Measurements from ENCODE around the gene LIN37. TPM values are rescaled to one million over a fixed set of nuclear protein-coding genes. Genes with fewer than 3 reads are reported as not detected.

Gene LIN37
- 10 to 100 TPM in 1 of 2 donors, 1 to 10 TPM in 1; 9.9 to 30.5 TPM for total RNA-seq

- H3K36me3 ChIP-seq = peaks cover 12% of the 10 kb centered on the region
- peak within 1 kb of the TSS; percentile 97 for H3K4me3 ChIP-seq
- H3K27ac ChIP-seq = peak within 1 kb of the TSS; percentile 71 to 83
- peaks cover 31 to 45% of the 10 kb centered on the region in 2 donors for H3K4me1 ChIP-seq (ENCODE audit: control insufficient read depth in 1 of 2, low read depth in 2 of 2)
- DNase-seq (ENCODE audit: low spot score) = peak; percentile 99
- no peaks in the 10 kb centered on the region for H3K27me3 ChIP-seq (replicated peaks; ENCODE audit: insufficient read depth)
- ATAC-seq (ENCODE audit: insufficient number of reproducible peaks, low FRiP score, low read depth) = peak; percentile 93
- no peaks in the 10 kb centered on the region for H3K9me3 ChIP-seq
- no peak for TF ChIP-seq CTCF (IDR thresholded peaks at IDR 0.05)
Observed at GRCh38 chr19:35748106-35749020, at the start of gene LIN37. Gene LIN37 (plus strand): TSS chr19:35748576. CDS start chr19:35748725, 149 bp downstream.

- ATAC-seq (ENCODE audit: insufficient number of reproducible peaks, low FRiP score, low read depth) = peak; percentile 98
- no peak for TF ChIP-seq CTCF (IDR thresholded peaks at IDR 0.05)
- Histone ChIP-seq H3K4me3 (peak overlapping the region; percentile 76), H3K36me3 (no peaks in the 10 kb centered on the region), H3K4me1 (ENCODE audit: control insufficient read depth in 1 of 2, low read depth in 2 of 2) (peaks cover 0 to 9% of the 10 kb centered on the region in 2 donors), H3K27ac (no peak overlapping the region), H3K9me3 (no peaks in the 10 kb centered on the region), H3K27me3 (replicated peaks; ENCODE audit: insufficient read depth) (no peaks in the 10 kb centered on the region)
- DNase-seq (ENCODE audit: low spot score) = peak; percentile 88
Observed at GRCh38 chr19:35702223-35703012, 46.0 kb upstream of the LIN37 start.

GRCh38 chr19:35703343-35703742, 45.0 kb upstream of the LIN37 start:
- ATAC-seq (ENCODE audit: insufficient number of reproducible peaks, low FRiP score, low read depth) = no peak
- DNase-seq (ENCODE audit: low spot score) = no peak
- H3K4me3 ChIP-seq = no peak overlapping the region
- no peaks in the 10 kb centered on the region for H3K36me3 ChIP-seq
- no peaks in the 10 kb centered on the region for H3K9me3 ChIP-seq
- H3K27ac ChIP-seq = no peak overlapping the region
- peaks cover 0 to 9% of the 10 kb centered on the region in 2 donors for H3K4me1 ChIP-seq (ENCODE audit: control insufficient read depth in 1 of 2, low read depth in 2 of 2)
- TF ChIP-seq CTCF (IDR thresholded peaks at IDR 0.05) = no peak
- no peaks in the 10 kb centered on the region for H3K27me3 ChIP-seq (replicated peaks; ENCODE audit: insufficient read depth)

GRCh38 chr19:35704218-35704617, 44.2 kb upstream of the LIN37 start, which contains the start of gene ZBTB32:
Gene ZBTB32 (plus strand): TSS chr19:35704558. CDS start chr19:35714627, 10,069 bp downstream.
- Histone ChIP-seq H3K27me3 (replicated peaks; ENCODE audit: insufficient read depth) (no peaks in the 10 kb centered on the region), H3K27ac (no peak within 1 kb of the TSS), H3K9me3 (no peaks in the 10 kb centered on the region), H3K4me1 (ENCODE audit: control insufficient read depth in 1 of 2, low read depth in 2 of 2) (peaks cover 0 to 9% of the 10 kb centered on the region in 2 donors), H3K4me3 (no peak within 1 kb of the TSS), H3K36me3 (no peaks in the 10 kb centered on the region)
- ATAC-seq (ENCODE audit: insufficient number of reproducible peaks, low FRiP score, low read depth) (no peak), DNase-seq (ENCODE audit: low spot score) (no peak)
- no peak for TF ChIP-seq CTCF (IDR thresholded peaks at IDR 0.05)

GRCh38 chr19:35708391-35708790, 40.0 kb upstream of the LIN37 start:
- Histone ChIP-seq H3K4me1 (ENCODE audit: control insufficient read depth in 1 of 2, low read depth in 2 of 2) (no peaks in the 10 kb centered on the region), H3K27me3 (replicated peaks; ENCODE audit: insufficient read depth) (no peaks in the 10 kb centered on the region), H3K4me3 (no peak overlapping the region), H3K27ac (no peak overlapping the region), H3K9me3 (no peaks in the 10 kb centered on the region), H3K36me3 (no peaks in the 10 kb centered on the region)
- no peak for TF ChIP-seq CTCF (IDR thresholded peaks at IDR 0.05)
- DNase-seq (ENCODE audit: low spot score) = no peak
- no peak for ATAC-seq (ENCODE audit: insufficient number of reproducible peaks, low FRiP score, low read depth)
